GM12878 (cell line): Measurements from ENCODE around the gene RAB3C.

Experiments
- BRCA1 ChIP-seq: IDR thresholded peaks from 2 replicates; pipeline ENCODE4 v1.6.1; 2011; ENCODE audit warnings: low read depth, low read length, improper control_type of control experiment
- CHD4 ChIP-seq: fragments of 200-600 bp; sonication (generic); IDR thresholded peaks from 2 replicates; pipeline ENCODE4 v1.6.1; 2016; ENCODE audit warnings: mild to moderate bottlenecking
- ELK1 ChIP-seq: IDR thresholded peaks from 2 replicates; pipeline ENCODE4 v1.6.1; 2012; ENCODE audit warnings: low read depth, low read length, improper control_type of control experiment
- EZH2 ChIP-seq: IDR thresholded peaks from 2 replicates; pipeline ENCODE4 v1.6.1; 2012; ENCODE audit warnings: low read depth, mild to moderate bottlenecking, control low read depth, inconsistent platforms, low read length, borderline replicate concordance; ENCODE audit not compliant: control insufficient read depth
- MYC ChIP-seq: IDR thresholded peaks from 2 replicates; pipeline ENCODE4 v1.6.1; 2011; ENCODE audit warnings: mild to moderate bottlenecking, low read length, moderate library complexity, inconsistent platforms; ENCODE audit not compliant: insufficient read depth, insufficient replicate concordance, insufficient read length, severe bottlenecking
- NR2C1 ChIP-seq: fragments of 450-650 bp; IDR thresholded peaks from 2 replicates; pipeline ENCODE4 v1.6.1; 2017; ENCODE audit warnings: antibody characterized with exemption, mild to moderate bottlenecking, moderate library complexity
- NR2F1 ChIP-seq: fragments of 450-650 bp; conservative IDR thresholded peaks from 2 replicates; pipeline ENCODE4 v1.6.1; 2017; ENCODE audit warnings: mild to moderate bottlenecking
- RFX5 ChIP-seq: IDR thresholded peaks from 2 replicates; pipeline ENCODE4 v1.6.1; 2011; ENCODE audit warnings: low read depth, low read length, improper control_type of control experiment
- SIX5 ChIP-seq: IDR thresholded peaks from 2 replicates; pipeline ENCODE4 v1.6.1; 2011; ENCODE audit warnings: mild to moderate bottlenecking, low read depth, low read length, moderate library complexity; ENCODE audit not compliant: severe bottlenecking
- SP1 ChIP-seq: IDR thresholded peaks from one replicate; pipeline ENCODE4 v1.6.1; 2011; ENCODE audit warnings: low read depth, low read length
- SREBF2 ChIP-seq: IDR thresholded peaks from 2 replicates; pipeline ENCODE4 v1.6.1; 2012; ENCODE audit warnings: mild to moderate bottlenecking, low read length
- SUZ12 ChIP-seq: fragments of 200-600 bp; sonication (generic); IDR thresholded peaks from one replicate; pipeline ENCODE4 v1.6.1; 2018; ENCODE audit warnings: antibody characterized with exemption, mild to moderate bottlenecking; ENCODE audit not compliant: unreplicated experiment
- ZNF207 ChIP-seq: fragments of 450-650 bp; IDR thresholded peaks from 2 replicates; pipeline ENCODE4 v1.6.1; 2014; ENCODE audit warnings: antibody characterized with exemption, mild to moderate bottlenecking, borderline replicate concordance
- TF ChIP-seq, protein P1 (sequence below), 3 experiments: IDR thresholded peaks in 2 of 3; conservative IDR thresholded peaks in 1 of 3; 2 replicates each; pipeline ENCODE4 v1.5.1; 2011; ENCODE audit warnings: low read depth in 3 of 3, low read length in 3 of 3, mild to moderate bottlenecking in 3 of 3, control low read depth in 2 of 3, moderate library complexity in 2 of 3, inconsistent platforms in 1 of 3, mixed read lengths in 1 of 3; ENCODE audit not compliant: control insufficient read depth in 2 of 3, insufficient read depth in 1 of 3; ENCODE audit errors: extremely low read depth in 1 of 3

DNA sequence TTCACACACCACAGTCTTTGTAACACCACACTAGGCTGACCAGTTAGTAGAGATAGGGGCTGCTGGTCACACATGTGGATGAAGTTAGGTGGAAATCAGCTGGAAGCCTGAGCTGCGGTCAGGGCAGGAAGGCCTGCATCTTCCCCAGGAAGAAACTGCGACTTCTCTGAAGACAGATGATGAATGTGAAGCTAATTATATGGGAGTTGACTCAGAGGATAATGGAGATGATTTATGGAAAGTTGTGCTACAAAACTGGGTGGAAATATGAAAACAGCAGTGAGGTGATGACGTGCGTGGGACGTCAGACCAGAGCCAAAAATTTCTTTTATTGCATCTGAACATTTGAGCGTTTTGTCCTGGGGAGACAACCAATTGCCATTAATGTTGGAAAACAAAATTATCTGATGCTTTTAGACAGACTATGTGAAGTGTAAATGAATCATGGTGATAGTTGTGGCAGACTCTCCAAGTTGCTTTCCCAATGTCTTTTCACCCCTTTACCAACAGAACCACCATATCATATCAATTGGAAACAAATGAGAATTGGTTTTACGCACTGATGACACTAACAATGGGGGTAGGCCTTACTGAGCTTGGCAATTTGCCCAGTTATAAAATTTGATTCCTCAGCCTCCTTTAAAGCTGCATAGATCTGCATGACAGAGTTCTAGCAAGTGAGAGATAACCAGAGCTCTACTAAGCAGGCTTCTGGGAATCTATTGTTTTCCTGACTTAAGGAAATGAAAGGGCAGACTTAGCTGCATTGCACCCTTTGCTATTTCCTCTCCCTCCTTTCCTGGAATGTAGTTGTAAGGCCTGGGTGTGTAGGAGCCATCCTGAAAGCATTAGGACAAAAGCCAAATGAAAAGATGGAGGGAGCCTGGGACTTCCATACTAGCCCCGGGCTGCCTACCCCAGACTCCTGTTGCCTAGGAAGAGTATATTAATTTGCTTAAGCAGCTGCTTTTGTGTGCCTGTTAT is 84.0 kb downstream of the RAB3C start:
- TF ChIP-seq BRCA1: no peak
- TF ChIP-seq SREBF2: no peak
- TF ChIP-seq, protein P1, sequence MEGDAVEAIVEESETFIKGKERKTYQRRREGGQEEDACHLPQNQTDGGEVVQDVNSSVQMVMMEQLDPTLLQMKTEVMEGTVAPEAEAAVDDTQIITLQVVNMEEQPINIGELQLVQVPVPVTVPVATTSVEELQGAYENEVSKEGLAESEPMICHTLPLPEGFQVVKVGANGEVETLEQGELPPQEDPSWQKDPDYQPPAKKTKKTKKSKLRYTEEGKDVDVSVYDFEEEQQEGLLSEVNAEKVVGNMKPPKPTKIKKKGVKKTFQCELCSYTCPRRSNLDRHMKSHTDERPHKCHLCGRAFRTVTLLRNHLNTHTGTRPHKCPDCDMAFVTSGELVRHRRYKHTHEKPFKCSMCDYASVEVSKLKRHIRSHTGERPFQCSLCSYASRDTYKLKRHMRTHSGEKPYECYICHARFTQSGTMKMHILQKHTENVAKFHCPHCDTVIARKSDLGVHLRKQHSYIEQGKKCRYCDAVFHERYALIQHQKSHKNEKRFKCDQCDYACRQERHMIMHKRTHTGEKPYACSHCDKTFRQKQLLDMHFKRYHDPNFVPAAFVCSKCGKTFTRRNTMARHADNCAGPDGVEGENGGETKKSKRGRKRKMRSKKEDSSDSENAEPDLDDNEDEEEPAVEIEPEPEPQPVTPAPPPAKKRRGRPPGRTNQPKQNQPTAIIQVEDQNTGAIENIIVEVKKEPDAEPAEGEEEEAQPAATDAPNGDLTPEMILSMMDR (IDR thresholded peaks at IDR 0.05 in 2 of 3, conservative IDR thresholded peaks at IDR 0.05 in 1 of 3; ENCODE audit: control insufficient read depth in 2 of 3, extremely low read depth in 1 of 3, insufficient read depth in 1 of 3, low read depth in 3 of 3, low read length in 3 of 3): no peak
- TF ChIP-seq SIX5: no peak
- TF ChIP-seq ELK1: no peak
- no peak for TF ChIP-seq SP1
- no peak for TF ChIP-seq NR2F1
- no peak for TF ChIP-seq CHD4
- TF ChIP-seq RFX5: no peak
- TF ChIP-seq ZNF207: no peak
- TF ChIP-seq SUZ12: no peak
- no peak for TF ChIP-seq NR2C1
- no peak for TF ChIP-seq MYC
- TF ChIP-seq EZH2: no peak
